GM13977 (cell line): ENCODE results near the gene CCDC190.

Experiments
- DNase-seq: peaks from one replicate; pipeline ENCODE4 v3.0.0; 2012; ENCODE audit warnings: low spot score
- CTCF ChIP-seq: IDR thresholded peaks from 2 replicates; pipeline ENCODE4 v1.5.1; 2012; ENCODE audit warnings: mild to moderate bottlenecking, control low read depth; ENCODE audit not compliant: insufficient read depth; ENCODE audit errors: extremely low read depth, missing control alignments
- in situ Hi-C: fragments of 300-500 bp; cut with MboI; formaldehyde crosslinking; loops from one replicate; pipeline ENCODE4 v1.12.0; 2022; ENCODE audit warnings: low sequenced_read_pairs, low pct_unique_long_range_greater_than_20kb, mixed read lengths, inconsistent platforms; ENCODE audit not compliant: unreplicated experiment

The CCDC190 gene

GRCh38 chr1:162861101-162861500, at the start of gene CCDC190:
TSS of gene CCDC190 (minus strand) at chr1:162861175. CDS start at chr1:162859646, 1,529 bp downstream.
- no peak for TF ChIP-seq CTCF
- no peak for DNase-seq
- in situ Hi-C loops: loop anchor here (25.0 kb wide), 1 partner anchor 451 kb away; the partner anchor contains the start of gene NUF2

- DNase-seq: no peak
- in situ Hi-C loops: no loop called here
- TF ChIP-seq CTCF: no peak
Observed at GRCh38 chr1:162910161-162910560, 49.2 kb upstream of the CCDC190 start.

- no peak for TF ChIP-seq CTCF
- DNase-seq: no peak
- in situ Hi-C loops: no loop called here
Observed at GRCh38 chr1:162908780-162909179, 47.8 kb upstream of the CCDC190 start.

GRCh38 chr1:162908236-162908635, 47.3 kb upstream of the CCDC190 start:
- in situ Hi-C loops: no loop called here
- TF ChIP-seq CTCF: no peak
- DNase-seq: no peak

GRCh38 chr1:162906485-162906884, 45.5 kb upstream of the CCDC190 start:
- in situ Hi-C loops: no loop called here
- DNase-seq: no peak

GRCh38 chr1:162905174-162906158, 44.5 kb upstream of the CCDC190 start:
- no peak for TF ChIP-seq CTCF
- in situ Hi-C loops: no loop called here
- no peak for DNase-seq

More at GRCh38 chr1:162906485-162906884, 45.5 kb upstream of the CCDC190 start:
- no peak for TF ChIP-seq CTCF
